OCI-LY1 (cell line): ENCODE results near the gene GALNT14.

ENCODE experiments used
- H2AFZ ChIP-seq: fragments of 200-600 bp; sonication (generic), shearing (Covaris generic); 2 replicates; pipeline ENCODE4 v1.6.0; 2014; ENCODE audit warnings: antibody characterized with exemption, mild to moderate bottlenecking, low read length
- H3F3A ChIP-seq: fragments of 200-600 bp; sonication (generic), shearing (Covaris generic); 2 replicates; pipeline ENCODE4 v1.6.0; 2014; ENCODE audit warnings: mild to moderate bottlenecking, antibody characterized with exemption, low read length, moderate library complexity; ENCODE audit not compliant: insufficient read depth
- H3K27ac ChIP-seq: fragments of 200-600 bp; sonication (generic); 2 replicates; pipeline ENCODE4 v1.5.1; 2014; ENCODE audit warnings: low read length, mixed run types, mild to moderate bottlenecking, low read depth; ENCODE audit not compliant: poor library complexity, severe bottlenecking
- H3K27me3 ChIP-seq: fragments of 200-600 bp; sonication (generic); 2 replicates; pipeline ENCODE4 v1.6.0; 2014; ENCODE audit warnings: antibody characterized with exemption, mild to moderate bottlenecking, low read length, moderate library complexity; ENCODE audit not compliant: insufficient read depth
- H3K36me3 ChIP-seq: fragments of 200-600 bp; sonication (generic); 2 replicates; pipeline ENCODE4 v1.6.1; 2014; ENCODE audit warnings: mild to moderate bottlenecking, antibody characterized with exemption, low read length, moderate library complexity, mixed read lengths; ENCODE audit not compliant: insufficient read depth
- H3K4me1 ChIP-seq: fragments of 200-600 bp; sonication (generic); 2 replicates; pipeline ENCODE4 v1.5.1; 2014; ENCODE audit warnings: mild to moderate bottlenecking, low read length, moderate library complexity; ENCODE audit not compliant: insufficient read depth, severe bottlenecking
- H3K4me2 ChIP-seq: fragments of 200-600 bp; sonication (generic), shearing (Covaris generic); 2 replicates; pipeline ENCODE4 v1.6.1; 2014; ENCODE audit warnings: low read length
- H3K4me3 ChIP-seq: fragments of 200-600 bp; sonication (generic); 2 replicates; pipeline ENCODE4 v1.5.1; 2014; ENCODE audit warnings: low read length, low read depth, mild to moderate bottlenecking, mixed read lengths; ENCODE audit not compliant: poor library complexity, severe bottlenecking
- H3K79me2 ChIP-seq: fragments of 200-600 bp; shearing (Covaris generic); 2 replicates; pipeline ENCODE4 v1.6.1; 2016; ENCODE audit warnings: mixed run types, low read length, mixed read lengths; ENCODE audit not compliant: insufficient read depth
- H3K9ac ChIP-seq: fragments of 200-600 bp; sonication (generic), shearing (Covaris generic); 2 replicates; pipeline ENCODE4 v1.6.1; 2014; ENCODE audit warnings: mild to moderate bottlenecking, low read length, mixed read lengths
- H3K9me2 ChIP-seq: fragments of 200-600 bp; sonication (generic), shearing (Covaris generic); 2 replicates; pipeline ENCODE4 v1.6.1; 2014; ENCODE audit warnings: low read depth, mild to moderate bottlenecking, low read length, mixed read lengths
- H3K9me3 ChIP-seq: fragments of 200-600 bp; shearing (Covaris generic); 2 replicates; pipeline ENCODE4 v1.6.1; 2014; ENCODE audit warnings: low read length, mixed read lengths
- H4K20me1 ChIP-seq: fragments of 200-600 bp; sonication (generic), shearing (Covaris generic); 2 replicates; pipeline ENCODE4 v1.6.0; 2016; ENCODE audit warnings: mild to moderate bottlenecking, low read length; ENCODE audit not compliant: insufficient read depth
- EZH2 ChIP-seq: fragments of 200-600 bp; sonication (generic), shearing (Covaris generic); IDR thresholded peaks from 2 replicates; pipeline ENCODE4 v1.8.0; 2017; ENCODE audit warnings: borderline replicate concordance, mixed run types, mild to moderate bottlenecking, antibody characterized with exemption, low read length, moderate library complexity, mixed read lengths
- TF ChIP-seq, protein P1 (sequence below): fragments of 200-600 bp; sonication (generic), shearing (Covaris generic); IDR thresholded peaks from 2 replicates; pipeline ENCODE4 v1.5.1; 2017; ENCODE audit warnings: mild to moderate bottlenecking, antibody characterized with exemption, low read length, moderate library complexity, mixed read lengths

The GALNT14 gene

DNA sequence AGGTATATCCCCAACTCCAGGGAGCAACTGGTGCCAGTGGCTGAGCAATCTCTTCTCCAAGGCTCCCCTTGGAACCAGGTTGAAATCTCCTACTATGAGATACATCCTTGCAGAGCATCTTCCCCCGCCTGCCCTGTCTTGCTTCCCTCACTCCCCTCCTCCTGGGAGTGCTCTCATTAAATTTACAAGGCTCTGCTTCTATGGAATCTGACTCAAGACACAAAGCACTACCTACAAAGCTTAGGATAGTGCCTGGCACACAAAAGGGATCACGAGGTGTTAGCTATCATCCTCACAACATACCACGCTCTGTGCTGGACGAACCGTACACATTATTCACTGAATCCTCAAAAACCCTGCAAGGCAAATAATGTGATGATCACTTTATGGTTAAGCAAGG lies 121.6 kb downstream of the GALNT14 start:
- no peak overlapping the region for H3K4me3 ChIP-seq
- H3F3A ChIP-seq, result no peaks in the 10 kb centered on the region
- no peaks in the 10 kb centered on the region for H4K20me1 ChIP-seq
- no peak overlapping the region for H2AFZ ChIP-seq
- no peak overlapping the region for H3K9ac ChIP-seq
- no peaks in the 10 kb centered on the region for H3K36me3 ChIP-seq
- H3K4me1 ChIP-seq, result no peaks in the 10 kb centered on the region
- TF ChIP-seq EZH2, result no peak
- TF ChIP-seq, protein P1, sequence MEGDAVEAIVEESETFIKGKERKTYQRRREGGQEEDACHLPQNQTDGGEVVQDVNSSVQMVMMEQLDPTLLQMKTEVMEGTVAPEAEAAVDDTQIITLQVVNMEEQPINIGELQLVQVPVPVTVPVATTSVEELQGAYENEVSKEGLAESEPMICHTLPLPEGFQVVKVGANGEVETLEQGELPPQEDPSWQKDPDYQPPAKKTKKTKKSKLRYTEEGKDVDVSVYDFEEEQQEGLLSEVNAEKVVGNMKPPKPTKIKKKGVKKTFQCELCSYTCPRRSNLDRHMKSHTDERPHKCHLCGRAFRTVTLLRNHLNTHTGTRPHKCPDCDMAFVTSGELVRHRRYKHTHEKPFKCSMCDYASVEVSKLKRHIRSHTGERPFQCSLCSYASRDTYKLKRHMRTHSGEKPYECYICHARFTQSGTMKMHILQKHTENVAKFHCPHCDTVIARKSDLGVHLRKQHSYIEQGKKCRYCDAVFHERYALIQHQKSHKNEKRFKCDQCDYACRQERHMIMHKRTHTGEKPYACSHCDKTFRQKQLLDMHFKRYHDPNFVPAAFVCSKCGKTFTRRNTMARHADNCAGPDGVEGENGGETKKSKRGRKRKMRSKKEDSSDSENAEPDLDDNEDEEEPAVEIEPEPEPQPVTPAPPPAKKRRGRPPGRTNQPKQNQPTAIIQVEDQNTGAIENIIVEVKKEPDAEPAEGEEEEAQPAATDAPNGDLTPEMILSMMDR, result no peak
- H3K9me3 ChIP-seq, result no peaks in the 10 kb centered on the region
- no peaks in the 10 kb centered on the region for H3K27me3 ChIP-seq
- no peak overlapping the region for H3K27ac ChIP-seq
- no peaks in the 10 kb centered on the region for H3K79me2 ChIP-seq
- no peak overlapping the region for H3K4me2 ChIP-seq
- H3K9me2 ChIP-seq, result no peaks in the 10 kb centered on the region

GRCh38 chr2:31014516-31014915 lies 123.7 kb downstream of the GALNT14 start:
- no peaks in the 10 kb centered on the region for H3K4me1 ChIP-seq
- H3K36me3 ChIP-seq, result no peaks in the 10 kb centered on the region
- H2AFZ ChIP-seq, result no peak overlapping the region
- no peaks in the 10 kb centered on the region for H3K27me3 ChIP-seq
- no peak overlapping the region for H3K4me3 ChIP-seq
- H3K9ac ChIP-seq, result no peak overlapping the region
- no peak for TF ChIP-seq EZH2
- TF ChIP-seq, protein P1, result no peak
- no peaks in the 10 kb centered on the region for H3K9me2 ChIP-seq
- H3K9me3 ChIP-seq, result no peaks in the 10 kb centered on the region
- no peak overlapping the region for H3K27ac ChIP-seq
- H3K79me2 ChIP-seq, result no peaks in the 10 kb centered on the region
- no peaks in the 10 kb centered on the region for H3F3A ChIP-seq
- H4K20me1 ChIP-seq, result no peaks in the 10 kb centered on the region
- H3K4me2 ChIP-seq, result no peak overlapping the region

GRCh38 chr2:31013301-31013700 lies 124.9 kb downstream of the GALNT14 start:
- no peaks in the 10 kb centered on the region for H3K4me1 ChIP-seq
- H3K9me2 ChIP-seq, result no peaks in the 10 kb centered on the region
- no peaks in the 10 kb centered on the region for H3K36me3 ChIP-seq
- H4K20me1 ChIP-seq, result no peaks in the 10 kb centered on the region
- no peak overlapping the region for H2AFZ ChIP-seq
- TF ChIP-seq, protein P1, result no peak
- TF ChIP-seq EZH2, result no peak
- no peaks in the 10 kb centered on the region for H3K27me3 ChIP-seq
- no peak overlapping the region for H3K4me2 ChIP-seq
- H3K9me3 ChIP-seq, result no peaks in the 10 kb centered on the region
- no peaks in the 10 kb centered on the region for H3F3A ChIP-seq
- H3K27ac ChIP-seq, result no peak overlapping the region
- no peak overlapping the region for H3K4me3 ChIP-seq
- no peaks in the 10 kb centered on the region for H3K79me2 ChIP-seq
- no peak overlapping the region for H3K9ac ChIP-seq
